Posterior vena cava (tissue), 2 donors: Measurements from ENCODE around the gene MAP2K2. TPM values are rescaled to one million over a fixed set of nuclear protein-coding genes. Genes with fewer than 3 reads are reported as not detected.

ENCODE experiments used
- DNase-seq: peaks from one replicate; pipeline ENCODE4 v3.0.0-alpha.2; 2020; ENCODE audit warnings: low spot score
- intact Hi-C, 2 donors: fragments of 100-400 bp; cut with DNase I; formaldehyde crosslinking; loops; one replicate each; pipeline versions ENCODE4 v1.14.1 to v1.14.2; 2022 to 2023
- total RNA-seq, 2 donors: library from RNA; stranded (reverse); fragmentation: NEBNext Ultra II Directional; extraction: Animal tissue kit (Norgen Biotek cat#: 25700); gene quantifications; one replicate each; pipeline ENCODE4 v1.2.1, GENCODE V29; 2021
- donor health status: DM: yes; HTN: yes; CAD: no.
- donor health status: DM: yes; HTN: yes; CAD: no.

MAP2K2 gene
- total RNA-seq, 2 donors from 2014 or later = 82.8 to 88.4 TPM

GRCh38 chr19:4086411-4086867 lies 37.5 kb downstream of the MAP2K2 start:
- no peak for DNase-seq

DNA sequence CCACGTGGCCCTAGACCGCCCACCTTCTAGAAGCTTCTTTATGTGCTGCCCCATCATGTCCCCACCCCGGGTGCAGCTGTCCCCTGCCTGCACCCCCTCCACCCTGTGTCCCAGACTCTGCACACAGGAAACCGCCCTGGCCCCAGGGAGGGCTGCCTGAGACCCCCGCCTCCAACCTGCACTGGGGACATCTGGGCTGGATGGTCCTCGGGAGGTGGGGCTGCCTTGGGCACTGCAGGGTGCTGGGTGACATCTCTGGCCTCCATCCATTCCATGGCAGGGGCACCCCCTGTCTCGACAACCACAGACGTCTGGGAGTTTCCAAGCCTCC lies 39.4 kb downstream of the MAP2K2 start:
- intact Hi-C loops = no loop called here
- DNase-seq = no peak

More at GRCh38 chr19:4086411-4086867, 37.5 kb downstream of the MAP2K2 start:
- intact Hi-C loops = no loop called here

- DNase-seq = no peak
- intact Hi-C loops = no loop called here
These were observed 40.0 kb downstream of the MAP2K2 start for GRCh38 chr19:4083677-4084546.

- no peak for DNase-seq
- intact Hi-C loops = no loop called here
These were observed 41.8 kb downstream of the MAP2K2 start for GRCh38 chr19:4082172-4082571.

DNA sequence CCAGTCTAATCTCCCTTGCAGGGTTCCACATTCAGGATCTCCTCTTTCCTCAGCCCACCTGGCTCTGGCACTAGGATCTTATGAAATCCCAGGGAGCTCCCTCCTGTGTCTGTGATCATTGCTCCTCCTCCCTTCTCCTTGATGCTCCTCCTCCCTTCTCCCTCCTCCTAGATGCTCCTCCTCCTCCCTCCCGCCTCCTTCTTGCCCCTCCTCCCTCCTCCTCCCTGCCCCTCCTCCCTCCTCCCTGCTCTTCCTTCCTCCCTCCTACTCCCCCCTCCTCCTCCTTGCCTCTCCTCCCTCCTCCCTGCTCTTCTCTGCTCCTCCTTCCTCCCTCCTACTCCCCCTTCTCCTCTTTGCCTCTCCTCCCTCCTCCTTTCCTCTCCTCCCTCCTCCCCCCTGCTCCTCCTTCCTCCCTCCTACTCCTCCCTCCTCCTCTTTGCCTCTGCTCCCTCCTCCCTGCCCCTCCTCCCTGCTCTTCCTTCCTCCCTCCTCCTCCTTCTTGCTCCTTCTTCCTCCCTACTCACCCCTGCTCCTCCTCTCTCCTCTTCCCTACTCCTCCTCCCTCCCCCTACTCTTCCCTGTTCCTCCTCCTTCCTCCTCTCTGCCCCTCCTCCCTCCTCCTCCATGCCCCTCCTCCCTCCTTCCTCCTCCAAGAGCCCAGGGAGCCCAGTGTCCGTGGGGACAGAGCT lies 42.3 kb downstream of the MAP2K2 start:
- DNase-seq = no peak
- intact Hi-C loops = no loop called here

- intact Hi-C loops = no loop called here
- peak; percentile 62 for DNase-seq
These were observed 43.4 kb downstream of the MAP2K2 start for GRCh38 chr19:4080473-4080872.

GRCh38 chr19:4077800-4078684 lies 45.9 kb downstream of the MAP2K2 start:
- DNase-seq = peak; percentile 88
- intact Hi-C loops = no loop called here

DNA sequence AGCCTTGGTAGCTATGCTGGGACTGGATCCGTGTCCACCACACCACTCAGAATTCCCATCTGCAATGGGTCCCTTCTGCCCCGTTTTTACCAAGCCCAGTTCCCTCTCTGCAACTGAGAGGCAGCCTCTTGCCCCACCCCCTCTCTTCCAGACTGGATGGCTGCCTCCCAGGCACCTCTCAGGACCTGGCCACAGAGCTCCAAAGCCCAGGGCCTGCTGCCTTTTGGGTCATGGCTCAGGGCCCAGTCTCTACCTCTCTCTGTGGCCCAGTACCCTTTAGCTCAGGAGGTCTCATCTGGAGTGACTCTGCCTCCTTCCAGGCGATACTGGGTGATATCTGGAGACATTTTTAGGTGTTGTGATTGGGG lies 46.9 kb downstream of the MAP2K2 start:
- intact Hi-C loops = no loop called here
- no peak for DNase-seq

DNA sequence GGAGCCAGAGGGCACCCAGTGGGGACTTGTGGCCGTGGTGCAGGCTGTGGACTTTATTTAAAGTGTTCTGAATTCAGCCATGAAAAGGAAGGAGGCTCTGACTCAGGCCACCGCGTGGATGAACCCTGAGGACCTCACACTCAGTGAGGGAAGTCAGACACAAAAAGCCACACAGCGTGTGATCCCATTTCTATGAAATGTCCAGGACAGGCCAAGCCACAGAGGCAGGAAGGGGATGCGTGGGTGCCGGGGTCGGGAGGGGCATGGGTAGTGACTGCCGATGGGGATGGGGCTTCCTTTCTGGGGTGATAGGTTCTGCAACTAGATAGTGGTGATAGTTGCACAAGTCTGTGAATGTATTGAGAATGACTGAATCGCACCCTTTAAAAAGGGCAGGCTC lies 48.5 kb downstream of the MAP2K2 start:
- intact Hi-C loops = no loop called here
- no peak for DNase-seq

DNA sequence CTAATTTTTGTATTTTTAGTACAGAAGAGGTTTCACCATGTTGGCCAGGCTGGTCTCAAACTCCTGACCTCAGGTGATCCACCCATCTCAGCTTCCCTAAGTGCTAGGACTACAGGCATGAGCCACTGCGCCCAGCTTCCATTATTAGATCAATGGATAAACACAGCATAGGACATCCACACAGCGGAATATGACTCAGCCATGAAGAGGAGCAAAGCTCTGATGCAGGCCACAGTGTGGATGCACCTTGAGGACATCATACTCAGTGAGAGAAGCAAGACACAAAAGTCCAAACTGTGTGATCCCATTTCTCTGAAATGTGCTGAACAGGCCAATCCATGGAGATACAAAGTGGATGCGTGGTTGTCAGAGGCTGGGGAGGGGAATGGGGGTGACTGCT lies 52.3 kb downstream of the MAP2K2 start:
- intact Hi-C loops = no loop called here
- no peak for DNase-seq

- intact Hi-C loops = no loop called here
- no peak for DNase-seq
These were observed 54.5 kb downstream of the MAP2K2 start for GRCh38 chr19:4069331-4069959.

DNA sequence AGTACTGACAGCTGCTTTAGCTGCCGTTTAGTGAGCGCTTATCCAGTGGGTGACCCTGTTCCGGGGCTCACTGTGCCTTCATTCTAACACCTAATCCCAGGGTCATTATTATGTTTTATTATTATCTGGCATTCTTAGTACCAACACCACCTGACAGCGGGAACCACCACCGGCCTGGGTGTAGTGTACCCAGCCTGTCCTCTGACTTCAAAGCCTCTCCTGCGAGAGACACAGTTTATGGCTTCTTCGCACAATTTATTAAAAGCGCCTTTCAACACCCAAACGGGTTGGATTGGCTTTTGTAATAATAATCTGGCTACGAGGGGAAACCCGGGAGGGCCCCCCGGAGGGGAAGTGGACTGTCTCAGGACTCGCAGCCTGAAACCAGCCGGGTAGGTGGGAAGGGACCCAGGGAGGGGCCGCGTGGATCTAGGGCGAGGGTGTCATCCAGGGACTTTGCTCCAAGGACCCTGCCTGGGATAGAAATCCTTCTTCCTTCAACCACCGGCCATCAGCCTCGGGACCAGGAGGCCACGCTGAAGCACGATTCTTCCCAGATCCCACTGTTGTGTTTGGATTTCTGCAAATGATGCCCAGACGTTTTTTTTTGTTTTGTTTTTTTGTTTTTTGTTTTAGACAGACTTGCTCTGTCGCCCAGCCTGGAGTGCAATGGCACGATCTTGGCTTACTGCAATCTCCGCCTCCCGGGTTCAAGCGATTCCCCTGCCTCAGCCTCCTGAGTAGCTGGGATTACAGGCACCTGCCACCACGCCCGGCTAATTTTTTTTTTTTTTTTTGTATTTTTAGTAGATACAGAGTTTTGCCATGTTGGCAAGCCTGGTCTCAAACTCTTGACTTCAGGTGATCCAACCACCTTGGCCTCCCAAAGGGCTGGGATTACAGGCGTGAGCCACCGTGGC lies 55.6 kb downstream of the MAP2K2 start:
- intact Hi-C loops = no loop called here

DNA sequence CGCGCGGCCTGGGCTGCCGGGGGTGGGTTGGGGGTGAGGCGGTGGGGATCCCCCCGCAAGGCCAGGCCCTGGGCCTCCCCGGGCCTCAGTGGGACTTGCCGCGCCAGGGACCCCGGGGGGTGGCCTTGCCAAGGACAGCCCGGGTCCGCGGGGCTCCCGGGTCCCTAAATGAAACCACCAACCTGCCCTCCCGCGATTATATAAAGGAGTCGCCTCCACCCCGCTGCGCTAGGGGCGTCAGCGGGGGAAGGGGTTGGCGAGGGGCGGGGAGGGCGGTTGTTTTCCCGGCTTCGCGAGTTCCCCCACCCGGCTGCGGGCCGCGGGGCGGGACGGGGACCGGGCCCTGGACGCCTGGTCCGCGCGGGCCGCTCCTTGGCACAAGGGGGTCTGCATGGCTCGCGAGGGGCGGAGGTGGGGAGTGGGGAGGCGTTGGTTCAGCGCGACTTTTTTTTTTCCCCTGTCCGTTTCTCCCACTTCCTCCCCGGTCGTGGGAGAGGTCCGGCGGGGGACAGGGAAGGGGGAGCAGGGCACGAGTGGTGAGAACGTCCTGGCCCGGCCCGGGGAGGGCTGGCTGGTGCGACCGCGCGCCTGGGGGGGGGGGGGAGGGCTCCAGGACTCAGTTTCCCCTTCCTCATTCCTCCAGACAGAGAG lies 56.4 kb downstream of the MAP2K2 start:
- intact Hi-C loops = no loop called here
- no peak for DNase-seq

More for the DNA sequence above, 55.6 kb downstream of the MAP2K2 start:
- DNase-seq = no peak

GRCh38 chr19:4066682-4067395 lies 57.1 kb downstream of the MAP2K2 start, which contains the start of gene ZBTB7A:
ZBTB7A (minus strand) TSS chr19:4066899; CDS start chr19:4055232, 11,667 bp downstream.
- intact Hi-C loops = no loop called here
- peak; percentile 95 for DNase-seq

- intact Hi-C loops = no loop called here
- peak; percentile 87 for DNase-seq
These were observed 57.7 kb downstream of the MAP2K2 start for GRCh38 chr19:4066176-4066606.

- intact Hi-C loops = no loop called here
- DNase-seq = peak; percentile 99
These were observed 58.3 kb downstream of the MAP2K2 start for GRCh38 chr19:4065430-4066175.
